Measurements from ENCODE around the gene ARHGAP24.

The ARHGAP24 gene

DNA sequence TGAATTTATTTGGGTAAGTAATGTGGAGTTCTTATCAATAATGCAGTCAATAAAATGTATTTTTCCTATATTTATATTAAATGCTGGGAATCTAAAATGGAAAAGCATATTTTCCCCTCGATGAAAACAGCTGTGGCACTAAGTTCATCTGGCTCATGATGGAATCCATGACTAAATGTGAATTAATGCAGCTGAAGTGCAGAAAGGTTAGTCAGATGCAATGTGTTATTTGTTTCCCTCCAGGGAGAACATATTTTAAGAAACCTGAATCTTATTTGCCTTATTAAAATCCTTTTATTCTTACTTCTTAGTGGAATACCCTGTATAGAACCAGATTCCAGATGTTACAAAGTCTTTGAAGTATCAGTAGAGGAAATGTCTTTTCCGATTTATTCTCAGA is 247.9 kb downstream of the ARHGAP24 start:
- ATAC-seq (ENCODE audit: low read depth) (no peak), DNase-seq (ENCODE audit: low spot score) (no peak)
- Histone ChIP-seq H3K4me1 (ENCODE audit: insufficient read depth, poor library complexity, severe bottlenecking) (peaks cover 7% of the 10 kb centered on the region), H3K36me3 (ENCODE audit: low read depth) (no peaks in the 10 kb centered on the region), H3K9me3 (ENCODE audit: severe bottlenecking) (no peaks in the 10 kb centered on the region), H3K27ac (ENCODE audit: poor library complexity, severe bottlenecking) (no peak overlapping the region), H3K4me3 (ENCODE audit: severe bottlenecking) (no peak overlapping the region), H3K27me3 (ENCODE audit: insufficient read depth, poor library complexity, severe bottlenecking) (no peaks in the 10 kb centered on the region)
- TF ChIP-seq, protein P1, sequence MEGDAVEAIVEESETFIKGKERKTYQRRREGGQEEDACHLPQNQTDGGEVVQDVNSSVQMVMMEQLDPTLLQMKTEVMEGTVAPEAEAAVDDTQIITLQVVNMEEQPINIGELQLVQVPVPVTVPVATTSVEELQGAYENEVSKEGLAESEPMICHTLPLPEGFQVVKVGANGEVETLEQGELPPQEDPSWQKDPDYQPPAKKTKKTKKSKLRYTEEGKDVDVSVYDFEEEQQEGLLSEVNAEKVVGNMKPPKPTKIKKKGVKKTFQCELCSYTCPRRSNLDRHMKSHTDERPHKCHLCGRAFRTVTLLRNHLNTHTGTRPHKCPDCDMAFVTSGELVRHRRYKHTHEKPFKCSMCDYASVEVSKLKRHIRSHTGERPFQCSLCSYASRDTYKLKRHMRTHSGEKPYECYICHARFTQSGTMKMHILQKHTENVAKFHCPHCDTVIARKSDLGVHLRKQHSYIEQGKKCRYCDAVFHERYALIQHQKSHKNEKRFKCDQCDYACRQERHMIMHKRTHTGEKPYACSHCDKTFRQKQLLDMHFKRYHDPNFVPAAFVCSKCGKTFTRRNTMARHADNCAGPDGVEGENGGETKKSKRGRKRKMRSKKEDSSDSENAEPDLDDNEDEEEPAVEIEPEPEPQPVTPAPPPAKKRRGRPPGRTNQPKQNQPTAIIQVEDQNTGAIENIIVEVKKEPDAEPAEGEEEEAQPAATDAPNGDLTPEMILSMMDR (IDR thresholded peaks at IDR 0.05; ENCODE audit: poor library complexity, severe bottlenecking): no peak

DNA sequence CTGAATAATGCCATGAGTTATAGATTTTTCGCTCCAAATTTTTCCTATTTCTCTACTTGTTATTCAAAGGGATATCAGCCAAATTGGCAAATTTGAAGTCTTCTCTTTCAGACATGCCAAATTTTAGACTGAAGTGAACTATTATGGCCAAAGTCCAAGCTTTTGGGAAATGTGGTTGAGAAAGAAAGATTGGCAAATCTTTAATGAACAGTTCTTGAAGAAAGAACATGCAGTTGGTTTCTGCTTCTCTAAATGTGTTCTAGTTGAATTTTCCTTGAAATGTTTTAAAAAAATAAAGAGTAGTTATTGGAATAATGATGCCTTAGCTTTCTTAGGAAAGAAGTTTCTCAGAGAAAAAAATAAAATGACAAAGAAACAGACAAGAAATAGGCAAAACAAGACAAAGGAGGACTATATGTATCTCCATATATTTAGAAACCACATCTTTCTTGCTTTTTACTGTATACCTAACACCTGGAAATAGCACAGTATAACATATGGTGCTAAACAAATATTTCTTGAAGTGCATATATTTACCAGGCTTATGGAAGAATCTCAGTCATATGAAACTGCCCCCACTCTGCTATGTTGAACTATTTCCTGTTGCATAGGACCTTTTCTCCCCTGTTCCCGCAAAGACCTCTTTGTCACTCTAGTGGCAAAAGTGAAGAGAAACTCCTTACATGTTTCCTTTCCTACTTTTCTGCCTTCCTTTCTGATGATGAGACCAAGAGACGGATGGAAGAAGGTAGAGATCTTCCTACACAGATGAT is 250.0 kb downstream of the ARHGAP24 start:
- no peak overlapping the region for H3K27ac ChIP-seq (ENCODE audit: poor library complexity, severe bottlenecking)
- DNase-seq (ENCODE audit: low spot score): no peak
- no peak for ATAC-seq (ENCODE audit: low read depth)
- peaks cover 7% of the 10 kb centered on the region for H3K4me1 ChIP-seq (ENCODE audit: insufficient read depth, poor library complexity, severe bottlenecking)
- H3K27me3 ChIP-seq (ENCODE audit: insufficient read depth, poor library complexity, severe bottlenecking): no peaks in the 10 kb centered on the region
- H3K36me3 ChIP-seq (ENCODE audit: low read depth): no peaks in the 10 kb centered on the region
- H3K4me3 ChIP-seq (ENCODE audit: severe bottlenecking): no peak overlapping the region
- no peaks in the 10 kb centered on the region for H3K9me3 ChIP-seq (ENCODE audit: severe bottlenecking)
- TF ChIP-seq, protein P1 (IDR thresholded peaks at IDR 0.05; ENCODE audit: poor library complexity, severe bottlenecking): no peak

DNA sequence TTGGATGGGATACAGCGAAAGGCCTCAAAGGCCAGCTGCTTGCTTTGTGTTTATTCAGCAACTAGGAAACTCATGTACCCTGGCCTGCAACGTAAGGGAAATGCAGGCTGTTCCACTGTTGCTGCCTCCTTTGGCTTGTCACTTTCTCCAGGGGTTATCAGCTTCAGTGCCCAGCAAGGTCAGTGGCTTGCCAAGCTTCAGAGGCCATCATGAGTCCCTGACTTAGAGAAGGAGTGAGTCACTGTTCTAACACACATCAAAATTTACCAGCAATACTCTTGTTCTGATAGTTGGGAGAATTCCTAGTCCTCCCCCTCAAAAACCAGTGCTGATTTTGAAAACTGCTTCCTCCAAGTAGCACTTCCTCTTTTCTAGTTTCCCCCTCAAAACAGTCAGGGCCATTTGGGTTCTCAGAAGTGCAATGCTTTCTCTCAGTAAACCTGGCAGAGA is 250.8 kb downstream of the ARHGAP24 start:
- Histone ChIP-seq H3K4me3 (ENCODE audit: severe bottlenecking) (no peak overlapping the region), H3K9me3 (ENCODE audit: severe bottlenecking) (no peaks in the 10 kb centered on the region), H3K4me1 (ENCODE audit: insufficient read depth, poor library complexity, severe bottlenecking) (peaks cover 1% of the 10 kb centered on the region), H3K27ac (ENCODE audit: poor library complexity, severe bottlenecking) (no peak overlapping the region), H3K36me3 (ENCODE audit: low read depth) (no peaks in the 10 kb centered on the region), H3K27me3 (ENCODE audit: insufficient read depth, poor library complexity, severe bottlenecking) (no peaks in the 10 kb centered on the region)
- TF ChIP-seq, protein P1 (IDR thresholded peaks at IDR 0.05; ENCODE audit: poor library complexity, severe bottlenecking): no peak
- no peak for DNase-seq (ENCODE audit: low spot score)
- no peak for ATAC-seq (ENCODE audit: low read depth)

DNA sequence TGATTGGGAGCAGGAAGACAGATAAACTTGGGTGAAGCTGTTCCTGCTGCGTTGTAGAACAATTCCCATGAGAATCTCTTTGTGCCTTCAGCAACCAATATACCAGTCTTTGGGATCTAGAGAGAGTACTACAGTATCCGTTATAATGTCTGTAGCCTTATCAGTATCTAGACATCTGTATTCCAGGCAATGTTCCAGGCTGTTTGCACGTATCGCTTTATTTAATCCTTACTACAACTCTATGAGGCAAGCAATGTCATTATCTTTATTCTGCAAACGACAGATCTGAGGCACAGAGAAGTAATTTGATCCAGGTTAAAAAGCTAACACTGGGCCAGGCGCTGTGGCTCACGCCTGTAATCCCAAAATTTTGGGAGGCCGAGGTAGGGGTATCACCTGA is 251.6 kb downstream of the ARHGAP24 start:
- Histone ChIP-seq H3K27ac (ENCODE audit: poor library complexity, severe bottlenecking) (no peak overlapping the region), H3K27me3 (ENCODE audit: insufficient read depth, poor library complexity, severe bottlenecking) (no peaks in the 10 kb centered on the region), H3K9me3 (ENCODE audit: severe bottlenecking) (no peaks in the 10 kb centered on the region), H3K4me3 (ENCODE audit: severe bottlenecking) (no peak overlapping the region), H3K36me3 (ENCODE audit: low read depth) (no peaks in the 10 kb centered on the region), H3K4me1 (ENCODE audit: insufficient read depth, poor library complexity, severe bottlenecking) (no peaks in the 10 kb centered on the region)
- ATAC-seq (ENCODE audit: low read depth) (no peak), DNase-seq (ENCODE audit: low spot score) (no peak)
- TF ChIP-seq, protein P1 (IDR thresholded peaks at IDR 0.05; ENCODE audit: poor library complexity, severe bottlenecking): no peak

DNA sequence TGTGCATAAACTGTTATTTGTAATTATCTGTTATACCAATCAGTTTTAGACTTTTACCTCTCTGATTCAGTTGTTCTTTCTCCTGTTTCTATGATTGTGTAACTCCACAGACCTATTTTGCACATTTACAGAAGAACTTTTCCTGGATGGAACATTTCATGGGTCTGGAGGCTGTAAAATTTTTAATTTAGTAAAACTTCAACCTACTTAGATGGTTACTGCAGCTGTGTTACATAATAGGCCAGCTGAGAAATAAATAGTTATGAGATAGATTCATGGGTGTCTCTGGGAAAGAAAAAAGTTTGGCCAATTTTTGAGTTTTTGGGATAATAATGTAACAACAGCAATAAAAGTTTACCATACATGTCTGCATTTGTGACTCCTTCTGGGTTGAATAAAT is 253.5 kb downstream of the ARHGAP24 start:
- Histone ChIP-seq H3K36me3 (ENCODE audit: low read depth) (no peaks in the 10 kb centered on the region), H3K4me3 (ENCODE audit: severe bottlenecking) (no peak overlapping the region)
- no peak for ATAC-seq (ENCODE audit: low read depth)

More for the DNA sequence above, 253.5 kb downstream of the ARHGAP24 start:
- Histone ChIP-seq H3K27ac (ENCODE audit: poor library complexity, severe bottlenecking) (no peak overlapping the region), H3K9me3 (ENCODE audit: severe bottlenecking) (no peaks in the 10 kb centered on the region), H3K27me3 (ENCODE audit: insufficient read depth, poor library complexity, severe bottlenecking) (no peaks in the 10 kb centered on the region), H3K4me1 (ENCODE audit: insufficient read depth, poor library complexity, severe bottlenecking) (no peaks in the 10 kb centered on the region)
- TF ChIP-seq, protein P1 (IDR thresholded peaks at IDR 0.05; ENCODE audit: poor library complexity, severe bottlenecking): no peak
- no peak for DNase-seq (ENCODE audit: low spot score)
